ENCODE measurements around the gene DCAF15. TPM values are rescaled to one million over a fixed set of nuclear protein-coding genes. Genes with fewer than 3 reads are reported as not detected.

DCAF15 gene
- total and polyA plus RNA-seq, 2 experiments from 2014 or later, result 9.3 to 11.5 TPM

DNA sequence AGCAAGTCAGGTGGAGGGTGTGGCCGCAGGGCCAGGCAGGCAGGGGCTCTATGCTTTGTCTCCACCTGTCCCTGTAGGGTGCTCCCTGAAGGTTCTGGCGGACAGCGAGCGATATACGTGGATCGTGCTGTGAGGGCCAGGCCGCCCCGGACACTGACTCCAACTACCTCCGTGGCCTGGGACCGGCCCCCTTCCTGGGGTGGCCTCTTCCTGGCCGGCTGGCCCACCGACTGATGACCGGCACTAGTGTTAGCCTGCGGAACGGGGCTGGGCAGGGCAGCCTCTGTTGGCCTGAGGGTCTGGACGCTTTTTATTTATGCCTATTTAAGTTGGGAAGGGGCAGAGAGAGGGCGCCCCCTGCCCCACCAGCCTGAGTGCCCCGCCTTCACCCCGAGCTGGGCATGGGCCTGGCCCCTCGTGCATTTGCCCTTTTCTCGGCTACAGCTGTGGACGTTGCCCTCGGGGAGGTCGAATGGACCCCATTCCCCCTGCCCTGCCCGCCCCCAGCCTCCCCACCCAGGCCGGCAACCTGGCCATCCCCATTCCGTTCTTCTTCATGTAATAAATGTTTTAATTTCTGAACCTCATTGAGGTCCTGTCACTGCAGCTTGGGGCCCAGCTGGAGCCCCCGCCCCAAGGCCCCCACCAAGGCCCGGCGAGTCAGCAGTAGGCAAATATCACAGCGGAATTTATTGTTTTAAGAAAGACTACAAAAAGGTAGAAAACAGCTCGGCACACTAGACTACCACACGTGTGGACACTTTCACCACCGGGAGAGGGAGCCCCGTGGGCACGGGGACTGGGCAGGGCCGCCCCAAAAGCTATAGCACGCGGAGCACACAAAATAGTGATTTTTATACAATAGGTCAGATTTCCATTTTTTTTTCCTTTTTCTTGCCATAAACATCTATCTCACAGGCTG is 8.8 kb downstream of the DCAF15 start:
- H3K4me1 ChIP-seq (ENCODE audit: insufficient read depth), result no peaks in the 10 kb centered on the region
- no peaks in the 10 kb centered on the region for H3K79me2 ChIP-seq (ENCODE audit: insufficient read depth)
- no peak overlapping the region for H3K9ac ChIP-seq
- H3K9me2 ChIP-seq (ENCODE audit: insufficient read depth), result no peaks in the 10 kb centered on the region
- peaks cover 9% of the 10 kb centered on the region; the same call in 1 of the 2 replicates for H3F3A ChIP-seq (ENCODE audit: insufficient read depth)
- in situ Hi-C loops (cut with MboI), result no loop called here
- H4K20me1 ChIP-seq (ENCODE audit: insufficient read depth), result no peaks in the 10 kb centered on the region
- H3K4me3 ChIP-seq, result no peak overlapping the region
- no peak overlapping the region for H3K4me2 ChIP-seq (ENCODE audit: unreplicated experiment)
- no peaks in the 10 kb centered on the region for H3K9me3 ChIP-seq (ENCODE audit: low read depth)
- peaks cover 4% of the 10 kb centered on the region; the same call in 1 of the 2 replicates for H3K36me3 ChIP-seq (ENCODE audit: low read depth)
- no peaks in the 10 kb centered on the region for H3K27me3 ChIP-seq (replicated peaks; ENCODE audit: insufficient read depth)
- DNase-seq, result no peak
- 88 to 90% methylated on average over 34 to 39 of the region's 39 CpGs for WGBS, 2 experiments (ENCODE audit: low coverage in 1 of 2, low lambda C conversion rate in 2 of 2, missing lambda C conversion rate in 2 of 2)
- no peak overlapping the region for H3K27ac ChIP-seq
- TF ChIP-seq EZH2 (IDR thresholded peaks at IDR 0.05; ENCODE audit: insufficient read depth, poor library complexity, severe bottlenecking) (no peak), EZH2phosphoT487 (IDR thresholded peaks at IDR 0.05; ENCODE audit: insufficient read depth, low read depth) (no peak)
- no peak overlapping the region for H2AFZ ChIP-seq

- no peaks in the 10 kb centered on the region for H3K4me1 ChIP-seq (ENCODE audit: insufficient read depth)
- H4K20me1 ChIP-seq (ENCODE audit: insufficient read depth), result no peaks in the 10 kb centered on the region
- H3K4me2 ChIP-seq (ENCODE audit: unreplicated experiment), result no peak overlapping the region
- WGBS, 2 experiments (ENCODE audit: low coverage in 1 of 2, low lambda C conversion rate in 2 of 2, missing lambda C conversion rate in 2 of 2), result 87% methylated on average over 21 to 55 of the region's 55 CpGs
- no peak overlapping the region for H3K27ac ChIP-seq
- no peak overlapping the region for H2AFZ ChIP-seq
- no peak overlapping the region for H3K9ac ChIP-seq
- no peak for DNase-seq
- H3F3A ChIP-seq (ENCODE audit: insufficient read depth), result peaks cover 9% of the 10 kb centered on the region; the same call in 1 of the 2 replicates
- TF ChIP-seq EZH2phosphoT487 (IDR thresholded peaks at IDR 0.05; ENCODE audit: insufficient read depth, low read depth) (no peak), EZH2 (IDR thresholded peaks at IDR 0.05; ENCODE audit: insufficient read depth, poor library complexity, severe bottlenecking) (no peak)
- in situ Hi-C loops (cut with MboI), result no loop called here
- H3K4me3 ChIP-seq, result no peak overlapping the region
- H3K79me2 ChIP-seq (ENCODE audit: insufficient read depth), result no peaks in the 10 kb centered on the region
- no peaks in the 10 kb centered on the region for H3K36me3 ChIP-seq (ENCODE audit: low read depth)
- H3K9me3 ChIP-seq (ENCODE audit: low read depth), result no peaks in the 10 kb centered on the region
- no peaks in the 10 kb centered on the region for H3K27me3 ChIP-seq (replicated peaks; ENCODE audit: insufficient read depth)
- no peaks in the 10 kb centered on the region for H3K9me2 ChIP-seq (ENCODE audit: insufficient read depth)
These were observed 9.8 kb downstream of the DCAF15 start for GRCh38 chr19:13961826-13962698.

GRCh38 chr19:13962699-13963602 is 10.6 kb downstream of the DCAF15 start:
- in situ Hi-C loops (cut with MboI), result no loop called here
- Histone ChIP-seq H3K9me3 (ENCODE audit: low read depth) (no peaks in the 10 kb centered on the region), H3K9ac (no peak overlapping the region), H3F3A (ENCODE audit: insufficient read depth) (peaks cover 9% of the 10 kb centered on the region; the same call in 1 of the 2 replicates), H3K36me3 (ENCODE audit: low read depth) (no peaks in the 10 kb centered on the region), H2AFZ (no peak overlapping the region), H3K9me2 (ENCODE audit: insufficient read depth) (no peaks in the 10 kb centered on the region), H3K27ac (no peak overlapping the region), H4K20me1 (ENCODE audit: insufficient read depth) (no peaks in the 10 kb centered on the region), H3K79me2 (ENCODE audit: insufficient read depth) (no peaks in the 10 kb centered on the region), H3K4me3 (no peak overlapping the region), H3K27me3 (replicated peaks; ENCODE audit: insufficient read depth) (no peaks in the 10 kb centered on the region), H3K4me1 (ENCODE audit: insufficient read depth) (no peaks in the 10 kb centered on the region), H3K4me2 (ENCODE audit: unreplicated experiment) (no peak overlapping the region)
- no peak for DNase-seq
- 79 to 80% methylated on average over 49 to 86 of the region's 89 CpGs for WGBS, 2 experiments (ENCODE audit: low coverage in 1 of 2, low lambda C conversion rate in 2 of 2, missing lambda C conversion rate in 2 of 2)
- TF ChIP-seq EZH2phosphoT487 (IDR thresholded peaks at IDR 0.05; ENCODE audit: insufficient read depth, low read depth), result no peak
- TF ChIP-seq EZH2 (IDR thresholded peaks at IDR 0.05; ENCODE audit: insufficient read depth, poor library complexity, severe bottlenecking), result no peak

All from GM23248 (cell line).